A549 treated with RU486 at 1 μM for 4 hours (cell line): ENCODE data around the gene BCO2. TPM values are rescaled to one million over a fixed set of nuclear protein-coding genes. Genes with fewer than 3 reads are reported as not detected.

Experiments
- total RNA-seq: library from RNA; stranded (reverse); fragments of 200-300 nt; extraction: Qiagen RNA extraction; gene quantifications from 5 replicates; pipeline ENCODE4 v1.2.3, GENCODE V29; 2022; ENCODE audit warnings: low read depth

BCO2 gene
- total RNA-seq, result 0.59 to 0.79 TPM (median 0.71 TPM) in 5 replicates

GRCh38 chr11:112174789-112175598 is at the start of gene BCO2:
TSS of gene BCO2 (plus strand) at chr11:112175512. CDS start at chr11:112175602, 90 bp downstream.

DNA sequence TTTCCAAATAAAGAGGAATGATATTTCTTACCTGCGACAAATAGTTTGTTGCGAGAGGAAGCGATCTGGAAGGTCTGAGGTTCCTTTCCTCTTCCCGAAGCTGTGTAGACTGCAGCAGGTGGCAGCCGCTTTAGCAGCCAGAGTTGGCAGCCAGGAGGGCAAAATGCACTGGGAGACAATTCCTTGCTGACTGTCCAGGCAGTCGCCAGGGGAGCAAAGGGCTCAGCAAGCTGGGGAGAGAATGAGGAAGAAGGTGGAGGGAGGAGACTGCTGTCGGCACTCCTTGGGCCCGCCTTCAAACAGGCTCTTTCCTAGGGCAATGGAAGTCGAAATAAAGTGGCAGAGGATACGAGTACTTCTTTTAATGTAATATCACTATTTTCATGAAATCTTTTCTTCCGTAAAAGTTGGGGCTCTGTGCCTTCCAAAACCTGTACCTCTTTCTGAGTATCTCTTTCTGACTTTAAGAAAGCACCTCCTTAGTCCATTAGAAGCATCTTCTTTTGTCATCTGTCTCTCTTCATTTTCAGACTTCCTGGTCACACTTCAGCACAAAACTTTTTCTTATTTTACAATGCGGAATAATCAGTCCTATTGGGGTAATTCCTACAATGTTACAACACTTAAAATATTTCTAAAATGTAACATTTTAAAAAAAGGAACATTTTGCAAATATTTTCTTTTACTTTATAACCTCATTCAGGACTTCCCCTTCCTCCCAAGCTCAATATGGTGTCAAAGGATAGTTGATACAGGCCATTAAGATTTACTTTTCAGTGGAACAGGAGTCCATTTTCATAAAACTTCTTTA is 11.2 kb upstream of the BCO2 start, which contains the start of gene IL18:
TSS of gene IL18 (minus strand) at position 220 of the 811 bp plus-strand sequence. CDS start 9,041 bp downstream, outside the sequence.

DNA sequence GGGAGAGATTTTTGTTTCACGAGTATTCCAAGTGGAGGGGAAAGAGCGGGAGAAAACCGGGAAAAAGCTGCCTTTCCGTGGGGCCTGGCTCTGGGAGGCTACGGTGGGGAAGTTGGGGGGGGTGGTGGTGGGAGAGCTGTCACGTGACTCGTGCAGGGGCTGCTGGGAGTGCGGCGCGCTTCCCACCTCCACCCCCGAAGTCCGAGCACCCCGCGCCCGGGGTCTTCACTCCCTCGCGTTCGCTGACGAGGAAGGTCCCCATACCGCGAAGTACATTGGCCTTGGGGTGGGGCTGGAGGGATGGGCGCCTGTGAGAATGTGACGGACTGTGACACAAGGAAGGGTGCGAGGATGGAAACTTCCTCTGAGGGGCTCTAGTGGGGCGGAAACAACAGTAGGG is 8.2 kb upstream of the BCO2 start, which contains the start of gene TEX12:
TSS of gene TEX12 (plus strand) at position 228 of the 400 bp plus-strand sequence. CDS start 1,897 bp downstream, outside the sequence.

DNA sequence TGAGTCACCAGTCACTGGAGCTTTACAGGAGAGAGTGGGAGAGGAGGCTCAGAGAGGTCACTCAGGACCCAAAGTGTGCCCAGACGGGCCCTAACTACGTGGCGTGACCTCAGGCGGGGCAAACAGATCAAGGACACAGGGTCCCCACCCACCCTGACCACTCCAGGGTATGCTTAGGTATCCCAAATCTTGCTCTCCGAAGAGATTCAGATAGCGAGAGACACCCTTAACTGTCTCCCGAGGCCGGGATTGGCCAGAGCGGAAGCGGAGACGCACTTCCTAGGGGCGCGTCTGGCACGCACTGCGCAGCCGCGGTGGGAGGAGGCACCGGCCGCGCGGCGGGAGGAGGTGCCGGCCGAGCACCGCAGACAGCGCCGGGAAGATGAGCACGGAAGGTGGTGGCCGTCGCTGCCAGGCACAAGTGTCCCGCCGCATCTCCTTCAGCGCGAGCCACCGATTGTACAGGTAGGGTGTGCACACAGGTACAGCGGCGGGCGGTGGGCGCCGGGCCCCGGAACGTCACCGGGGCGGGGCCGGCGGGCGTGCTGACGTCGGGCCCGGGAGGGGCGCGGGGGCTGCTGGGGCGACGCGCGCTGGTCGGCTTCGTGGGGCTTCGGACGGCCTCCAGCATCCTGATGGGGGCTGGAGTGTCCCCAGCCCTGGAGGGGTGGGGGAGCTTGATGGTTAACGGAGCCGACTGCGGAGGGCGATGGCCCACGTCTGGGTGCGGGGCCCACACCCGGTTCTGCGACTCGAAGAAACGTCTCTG is 50.9 kb downstream of the BCO2 start, which contains the start of gene PTS:
TSS of gene PTS (plus strand) at position 367 of the 769 bp plus-strand sequence. CDS start at position 383, 16 bp downstream.

GRCh38 chr11:112260490-112260889 is 85.2 kb downstream of the BCO2 start, which contains the start of gene PLET1:
TSS of gene PLET1 (minus strand) at chr11:112260860. CDS start at chr11:112260589, 271 bp downstream.

Other genes starting within 250 kb of the BCO2 start
- 3.6 to 7.5 TPM (median 6.3 TPM) in 5 replicates for gene DIXDC1, start 238.2 kb upstream of the BCO2 start, total RNA-seq
- 18.9 to 35.8 TPM (median 29.2 TPM) in 5 replicates for gene DLAT, start 150.1 kb upstream of the BCO2 start, total RNA-seq
- gene PIH1D2, start 101.5 kb upstream of the BCO2 start, total RNA-seq, result 0.83 to 1.4 TPM (median 1.2 TPM) in 5 replicates
- 12.4 to 19.4 TPM (median 14.8 TPM) in 5 replicates for gene NKAPD1, start 101.2 kb upstream of the BCO2 start, total RNA-seq
- gene TIMM8B, start 88.8 kb upstream of the BCO2 start, total RNA-seq, result 65.0 to 88.5 TPM (median 70.3 TPM) in 5 replicates
- gene SDHD, start 88.6 kb upstream of the BCO2 start, total RNA-seq, result 65.1 to 83.1 TPM (median 66.2 TPM) in 5 replicates
- gene IL18, start 11.4 kb upstream of the BCO2 start, total RNA-seq, result 62.5 to 98.1 TPM (median 93.9 TPM) in 5 replicates
- not detected in 5 replicates for gene TEX12, start 8.1 kb upstream of the BCO2 start, total RNA-seq
- gene PTS, start 50.9 kb downstream of the BCO2 start, total RNA-seq, result 24.9 to 35.2 TPM (median 29.5 TPM) in 5 replicates
- not detected in 5 replicates for gene PLET1, start 85.3 kb downstream of the BCO2 start, total RNA-seq